ENCODE data around the gene PPP1R8. TPM values are rescaled to one million over a fixed set of nuclear protein-coding genes. Genes with fewer than 3 reads are reported as not detected.

Gene PPP1R8
- total and polyA plus RNA-seq, 4 donors, result 3.1 to 20.5 (median 17.5) TPM

GRCh38 chr1:27863538-27863915 lies 32.9 kb downstream of the PPP1R8 start:
- DNase-seq (ENCODE audit: low spot score), result no peak
- no peaks in the 10 kb centered on the region for H3K4me1 ChIP-seq (ENCODE audit: control insufficient read depth in 4 of 4, insufficient read depth in 4 of 4, low read length in 3 of 4)
- no peaks in the 10 kb centered on the region for H3K27me3 ChIP-seq (ENCODE audit: control insufficient read depth in 4 of 4, insufficient read depth in 4 of 4, low read length in 3 of 4)
- no peak overlapping the region for H3K9ac ChIP-seq (ENCODE audit: low read depth in 1 of 2, low read length in 2 of 2)
- WGBS, result 82% methylated on average over 1 of the region's 1 CpG
- H3K4me3 ChIP-seq (ENCODE audit: low read depth in 1 of 3, low read length in 3 of 3), result no peak overlapping the region
- TF ChIP-seq, protein P1, sequence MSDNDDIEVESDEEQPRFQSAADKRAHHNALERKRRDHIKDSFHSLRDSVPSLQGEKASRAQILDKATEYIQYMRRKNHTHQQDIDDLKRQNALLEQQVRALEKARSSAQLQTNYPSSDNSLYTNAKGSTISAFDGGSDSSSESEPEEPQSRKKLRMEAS (IDR thresholded peaks at IDR 0.05), result peak; percentile 3
- TF ChIP-seq FOXA2 (IDR thresholded peaks at IDR 0.05) (no peak), ATF3 (IDR thresholded peaks at IDR 0.05) (no peak)
- no peaks in the 10 kb centered on the region for H3K36me3 ChIP-seq (ENCODE audit: control insufficient read depth in 4 of 4, insufficient read depth in 3 of 4, low read depth in 1 of 4, low read length in 3 of 4)
- peak overlapping the region; percentile 55 to 57 for H3K27ac ChIP-seq (ENCODE audit: low read depth in 1 of 2, low read length in 2 of 2)
- no peaks in the 10 kb centered on the region for H3K9me3 ChIP-seq (ENCODE audit: control insufficient read depth in 4 of 4, low read length in 3 of 4)

GRCh38 chr1:27864264-27864895 lies 33.8 kb downstream of the PPP1R8 start:
- Histone ChIP-seq H3K9me3 (ENCODE audit: control insufficient read depth in 4 of 4, low read length in 3 of 4) (no peaks in the 10 kb centered on the region), H3K9ac (ENCODE audit: low read depth in 1 of 2, low read length in 2 of 2) (no peak overlapping the region), H3K4me3 (ENCODE audit: low read depth in 1 of 3, low read length in 3 of 3) (no peak overlapping the region), H3K27me3 (ENCODE audit: control insufficient read depth in 4 of 4, insufficient read depth in 4 of 4, low read length in 3 of 4) (no peaks in the 10 kb centered on the region), H3K36me3 (ENCODE audit: control insufficient read depth in 4 of 4, insufficient read depth in 3 of 4, low read depth in 1 of 4, low read length in 3 of 4) (no peaks in the 10 kb centered on the region), H3K4me1 (ENCODE audit: control insufficient read depth in 4 of 4, insufficient read depth in 4 of 4, low read length in 3 of 4) (no peaks in the 10 kb centered on the region), H3K27ac (ENCODE audit: low read depth in 1 of 2, low read length in 2 of 2) (peak overlapping the region; percentile 55 to 57)
- WGBS, result 85% methylated on average over 8 of the region's 8 CpGs
- TF ChIP-seq CTCF (IDR thresholded peaks at IDR 0.05; ENCODE audit: low read depth, low read length, missing input control) (no peak), FOXA2 (IDR thresholded peaks at IDR 0.05) (no peak), HNF4A (conservative IDR thresholded peaks at IDR 0.05) (no peak), SP1 (IDR thresholded peaks at IDR 0.05) (no peak), ATF3 (IDR thresholded peaks at IDR 0.05) (no peak), RAD21 (IDR thresholded peaks at IDR 0.05) (no peak), REST (IDR thresholded peaks at IDR 0.05) (no peak), RXRA (IDR thresholded peaks at IDR 0.05) (no peak), EGR1 (IDR thresholded peaks at IDR 0.05; ENCODE audit: low read depth in 2 of 2) (no peak), TAF1 (conservative IDR thresholded peaks at IDR 0.05) (no peak), YY1 (IDR thresholded peaks at IDR 0.05) (no peak), HNF4G (IDR thresholded peaks at IDR 0.05) (no peak), FOXA1 (IDR thresholded peaks at IDR 0.05) (no peak), ZBTB33 (IDR thresholded peaks at IDR 0.05) (no peak), NR2F2 (IDR thresholded peaks at IDR 0.05) (no peak), GABPA (IDR thresholded peaks at IDR 0.05 in 1 of 2, conservative IDR thresholded peaks at IDR 0.05 in 1 of 2) (no peak), JUND (IDR thresholded peaks at IDR 0.05) (no peak)
- TF ChIP-seq, protein P1 (IDR thresholded peaks at IDR 0.05), result no peak
- no peak for DNase-seq (ENCODE audit: low spot score)
